UCSD-AML1 (cell line): ENCODE measurements around the gene HSP90AA1.
"Not testable (repeated sequence)": the region's sequence is repeated elsewhere in the genome, so short reads cannot be mapped to it uniquely, and the experiment has no call there.

Source experiments
- DNase-seq: peaks from one replicate; lab custom pipeline; 2025; ENCODE audit not compliant: unreplicated experiment; lab: John Stamatoyannopoulos, UW

Gene HSP90AA1

DNA sequence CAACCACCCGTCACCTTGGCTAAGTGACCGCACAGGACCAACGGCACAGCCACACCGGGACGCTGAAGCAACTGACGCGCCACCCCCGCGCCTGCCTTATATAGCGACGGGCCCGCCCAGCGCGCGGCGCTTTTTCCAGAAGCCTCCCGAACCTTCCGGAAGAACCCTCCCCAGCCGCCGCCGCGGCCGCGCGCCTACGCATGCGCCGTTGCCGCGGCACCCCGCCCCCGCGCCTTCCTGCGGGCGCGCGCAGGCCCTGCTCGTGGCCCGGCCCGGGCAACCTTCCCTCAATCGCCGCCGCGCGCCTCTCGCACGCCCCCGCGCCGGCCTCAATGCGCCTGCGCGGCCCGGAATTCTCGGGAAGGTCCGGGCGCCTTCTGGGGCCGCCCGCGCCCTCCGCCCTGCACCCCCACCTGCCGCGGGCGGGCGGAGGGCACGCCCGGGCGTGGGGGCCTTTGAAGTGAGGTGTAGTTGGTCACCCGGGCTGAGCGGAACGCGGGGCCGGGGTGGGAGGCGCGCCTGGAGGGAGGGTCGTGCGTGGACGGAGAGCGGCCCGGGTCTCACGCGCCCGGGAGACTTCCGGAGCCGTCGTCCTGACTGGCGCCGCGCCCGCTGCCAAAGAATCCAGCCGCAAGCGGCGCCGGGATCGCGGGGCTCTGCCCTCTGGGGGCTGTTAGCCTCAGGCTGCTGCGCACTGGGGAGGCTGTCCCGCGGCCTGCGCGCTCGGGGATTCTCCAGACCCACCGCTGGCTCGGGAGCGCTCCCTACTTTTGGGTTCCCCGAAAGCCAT, at the start of gene HSP90AA1:
TSS of gene HSP90AA1 (minus strand) at position 73 of the 790 bp plus-strand sequence. CDS start 666 bp downstream, outside the sequence.
- peak; percentile 97 for DNase-seq

DNA sequence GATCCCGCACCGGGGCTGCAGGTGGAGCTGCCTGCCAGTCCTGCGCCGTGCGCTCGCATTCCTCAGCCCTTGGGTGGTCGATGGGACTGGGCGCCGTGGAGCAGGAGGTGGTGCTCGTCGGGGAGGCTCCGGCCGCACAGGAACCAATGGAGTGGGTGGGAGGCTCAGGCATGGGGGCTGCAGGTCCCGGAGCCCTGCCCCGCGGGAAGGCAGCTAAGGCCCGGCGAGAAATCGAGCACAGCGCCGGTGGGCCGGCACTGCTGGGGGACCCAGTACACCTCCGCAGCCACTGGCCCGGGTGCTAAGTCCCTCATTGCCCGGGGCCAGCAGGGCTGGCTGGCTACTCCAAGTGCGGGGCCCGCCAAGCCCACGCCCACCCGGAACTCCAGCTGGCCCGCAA, 48.6 kb upstream of the HSP90AA1 start:
- not testable (repeated sequence) for DNase-seq

DNA sequence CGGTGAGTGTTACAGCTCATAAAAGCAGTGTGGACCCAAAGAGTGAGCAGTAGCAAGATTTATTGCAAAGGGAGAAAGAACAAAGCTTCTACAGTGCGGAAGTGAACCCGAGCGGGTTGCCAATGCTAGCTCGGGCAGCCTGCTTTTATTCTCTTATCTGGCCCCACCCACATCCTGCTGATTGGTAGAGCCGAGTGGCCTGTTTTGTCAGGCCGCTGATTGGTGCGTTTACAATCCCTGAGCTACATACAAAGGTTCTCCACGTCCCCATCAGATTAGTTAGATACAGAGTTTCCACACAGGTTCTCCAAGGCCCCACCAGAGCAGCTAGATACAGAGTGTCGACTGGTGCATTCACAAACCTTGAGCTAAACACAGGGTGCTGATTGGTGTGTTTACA, 47.9 kb upstream of the HSP90AA1 start:
- not testable (repeated sequence) for DNase-seq

DNA sequence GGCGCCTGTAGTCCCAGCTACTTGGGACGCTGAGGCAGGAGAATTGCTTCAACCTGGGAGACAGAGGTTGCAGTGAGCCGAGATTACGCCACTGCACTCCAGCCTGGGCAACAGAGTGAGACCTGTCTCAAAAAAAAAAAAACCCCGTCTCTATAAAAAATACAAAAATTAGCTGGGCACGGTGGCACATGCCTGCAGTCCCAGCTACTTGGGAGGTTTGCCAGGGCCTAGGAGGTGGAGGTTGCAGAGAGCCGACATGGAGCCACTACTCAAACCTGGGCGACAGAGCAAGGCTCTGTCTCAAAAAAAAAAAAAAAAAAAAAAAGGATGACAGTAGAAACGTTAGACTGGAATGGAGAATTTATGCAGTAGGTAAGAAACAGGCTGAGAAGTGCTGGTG, 47.2 kb upstream of the HSP90AA1 start:
- not testable (repeated sequence) for DNase-seq

DNA sequence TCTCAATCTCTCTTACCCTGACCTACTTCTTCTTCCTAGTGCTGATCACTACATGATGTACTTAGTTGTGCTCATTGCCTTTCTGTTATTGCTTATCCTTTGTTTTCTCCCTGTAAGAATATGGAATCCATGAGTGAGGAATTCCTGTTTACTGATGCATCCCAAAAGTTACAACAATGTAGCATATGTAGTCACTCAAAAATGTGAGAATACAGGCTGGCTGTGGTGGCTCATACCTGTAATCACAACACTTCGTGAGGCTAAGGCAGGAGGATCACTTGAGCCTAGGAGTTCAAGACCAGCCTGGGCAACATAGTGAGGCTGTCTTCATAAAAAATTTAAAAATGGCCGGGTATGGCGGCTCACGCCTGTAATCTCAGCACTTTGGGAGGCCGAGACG, 44.9 kb upstream of the HSP90AA1 start:
- DNase-seq = no peak

DNA sequence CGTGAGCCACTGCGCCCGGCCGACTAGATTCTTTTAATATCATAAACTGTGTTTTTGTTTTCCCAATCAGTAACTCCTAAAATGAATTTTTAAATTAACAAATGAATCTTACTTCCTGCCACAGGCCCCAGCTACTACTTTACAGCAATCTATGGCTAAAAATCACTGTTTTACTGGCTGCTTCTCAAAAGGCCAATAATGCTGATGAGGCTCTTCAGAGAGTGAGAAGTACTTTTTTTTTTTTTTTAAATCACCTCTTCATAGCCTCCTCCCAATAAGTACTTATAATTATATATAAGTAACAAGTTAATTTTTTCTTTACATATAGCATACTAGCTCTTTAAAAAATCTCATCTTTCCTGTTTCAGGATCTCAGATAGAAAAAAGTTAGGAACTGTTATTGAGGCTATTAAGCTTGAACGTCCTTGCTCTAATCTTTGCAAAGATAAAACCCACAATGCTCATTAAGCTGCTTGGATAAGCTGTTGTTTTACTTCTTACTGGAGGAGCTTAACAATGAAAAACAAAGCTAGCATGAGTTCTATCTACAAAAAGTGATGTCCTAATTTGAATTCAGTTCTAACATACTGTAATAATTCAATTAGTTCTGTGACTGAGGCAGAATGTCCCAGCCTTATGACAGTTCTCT, 40.1 kb upstream of the HSP90AA1 start:
- DNase-seq = no peak

DNA sequence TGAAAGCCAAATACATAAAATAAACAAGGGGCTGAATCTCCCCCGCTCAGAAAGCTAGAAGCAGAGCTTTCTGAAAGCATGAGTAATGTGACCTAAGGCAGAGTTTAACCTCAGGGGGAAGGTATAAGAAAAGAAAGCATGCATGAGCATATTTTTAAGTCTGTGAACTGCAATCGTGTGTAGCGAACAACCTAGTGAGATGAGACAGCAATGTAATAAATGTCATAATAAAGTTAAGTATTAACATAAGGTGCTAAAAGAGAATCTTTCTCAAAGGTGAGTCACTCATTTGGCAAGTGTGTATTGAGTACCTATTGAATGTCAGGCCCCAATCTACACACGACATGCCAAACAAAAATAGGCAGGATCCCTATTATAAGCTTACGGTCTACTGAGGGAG, 38.7 kb upstream of the HSP90AA1 start:
- DNase-seq = no peak

DNA sequence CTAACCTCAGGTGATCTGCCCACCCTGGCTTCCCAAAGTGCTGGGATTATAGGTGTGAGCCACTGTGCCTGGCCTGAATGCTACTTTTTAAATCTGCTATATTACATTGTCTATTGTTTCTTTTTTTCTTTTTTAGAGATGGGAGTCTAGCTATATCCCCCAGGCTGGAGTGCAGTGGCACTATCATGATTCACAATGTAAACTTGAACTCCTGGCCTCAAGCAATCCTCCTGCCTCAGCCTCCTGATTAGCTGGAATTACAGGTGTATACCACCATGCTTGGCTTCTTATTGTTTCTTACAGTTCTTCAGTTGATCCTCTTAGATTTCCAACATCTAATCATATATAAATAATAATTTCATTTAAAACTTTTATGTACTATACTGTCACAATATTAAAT, 37.6 kb upstream of the HSP90AA1 start:
- DNase-seq = no peak

DNA sequence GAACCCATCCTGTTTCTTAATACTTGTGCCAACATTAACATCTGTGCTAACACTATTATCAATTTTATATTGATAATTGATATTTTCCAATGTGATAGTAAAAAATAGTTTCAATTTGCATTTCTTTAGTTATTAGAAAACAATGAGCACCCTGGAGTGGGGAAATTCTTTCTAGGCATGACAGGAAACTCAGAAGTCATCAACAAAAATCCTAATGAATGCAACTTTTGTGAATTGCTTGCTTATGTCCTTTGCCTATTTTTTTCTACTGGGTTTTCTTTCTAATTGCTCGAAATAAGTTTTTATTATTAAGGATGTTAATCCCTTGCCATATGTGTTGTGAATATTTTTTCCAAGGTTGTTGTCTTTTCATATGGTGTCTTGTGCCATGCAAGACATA, 34.7 kb upstream of the HSP90AA1 start:
- DNase-seq = no peak

DNA sequence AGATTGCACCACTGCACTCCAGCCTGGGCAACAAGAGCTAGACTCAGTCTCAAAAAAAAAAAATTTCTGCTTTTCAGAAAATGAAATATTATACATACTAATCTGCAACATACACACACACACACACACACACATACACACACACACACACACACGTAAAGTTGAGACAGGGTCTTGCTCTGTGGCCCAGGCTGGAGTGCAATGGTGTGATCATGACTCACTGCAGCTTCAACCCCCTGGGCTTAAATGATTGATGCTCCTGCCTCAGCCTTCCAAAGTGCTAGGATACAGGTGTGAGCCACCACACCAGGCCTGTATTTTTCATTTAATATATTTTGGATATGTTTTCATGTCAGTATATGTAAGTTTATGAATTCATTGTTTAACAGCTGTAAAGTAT, 34.0 kb upstream of the HSP90AA1 start:
- DNase-seq = no peak

DNA sequence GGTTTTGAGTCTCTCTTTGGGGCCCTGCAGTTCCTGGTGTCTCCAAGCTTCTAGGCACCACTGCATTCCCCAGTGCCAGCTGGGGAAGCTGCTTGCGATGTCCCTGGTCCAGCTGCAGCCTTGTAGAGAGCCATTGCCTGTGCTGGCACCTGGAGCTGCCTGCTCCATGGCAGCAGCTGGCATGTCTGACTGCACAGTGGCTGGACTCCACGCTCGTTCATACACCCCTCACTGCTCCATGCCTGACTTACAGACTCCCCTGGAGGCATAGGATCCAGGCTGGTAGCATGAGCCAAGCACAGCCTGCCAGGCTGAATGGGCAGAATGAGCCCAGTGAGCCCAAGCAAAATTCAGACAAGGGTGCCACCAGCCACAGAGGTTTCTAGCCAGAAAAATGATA, 31.0 kb upstream of the HSP90AA1 start:
- DNase-seq = no peak

DNA sequence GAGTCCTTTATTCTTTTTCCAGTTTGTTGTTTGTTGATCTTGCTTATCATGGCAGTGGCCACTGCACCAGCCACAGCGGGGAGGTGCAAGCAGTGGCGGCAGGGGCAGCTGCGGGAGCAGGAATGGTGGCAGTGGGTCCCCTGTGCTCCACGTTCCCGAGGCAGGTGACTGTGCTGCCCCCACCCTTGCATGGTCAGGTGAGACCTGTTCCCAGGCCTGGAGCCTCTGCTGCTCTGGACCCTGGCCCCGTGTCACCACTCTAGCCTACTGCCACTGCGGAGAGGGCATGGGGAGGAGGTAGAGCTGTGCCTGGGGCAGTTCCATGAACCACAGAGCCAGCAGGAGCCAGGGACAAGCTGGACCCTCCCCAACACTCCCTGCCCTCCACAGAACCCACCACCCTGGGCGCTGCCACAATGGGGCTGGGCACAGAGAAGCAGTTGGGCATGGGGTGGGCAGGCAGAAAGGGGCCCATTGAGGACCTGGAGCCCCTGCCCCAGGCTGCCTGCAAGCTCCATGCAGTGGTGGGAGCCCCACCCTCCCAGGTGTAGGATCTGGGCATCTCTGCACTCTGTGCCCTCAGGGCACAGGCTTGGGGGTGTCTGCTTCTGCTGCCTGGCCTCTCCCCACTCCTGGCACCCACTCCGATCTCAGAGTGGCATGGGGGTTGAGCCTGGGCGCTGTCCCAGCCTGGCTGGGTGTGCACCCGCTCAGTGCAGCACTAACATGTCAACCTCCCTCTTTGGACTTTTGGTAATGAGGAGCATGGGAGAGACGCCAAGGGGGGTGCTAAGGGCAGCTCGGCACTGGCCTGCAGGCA, 29.7 kb upstream of the HSP90AA1 start:
- no peak for DNase-seq

DNA sequence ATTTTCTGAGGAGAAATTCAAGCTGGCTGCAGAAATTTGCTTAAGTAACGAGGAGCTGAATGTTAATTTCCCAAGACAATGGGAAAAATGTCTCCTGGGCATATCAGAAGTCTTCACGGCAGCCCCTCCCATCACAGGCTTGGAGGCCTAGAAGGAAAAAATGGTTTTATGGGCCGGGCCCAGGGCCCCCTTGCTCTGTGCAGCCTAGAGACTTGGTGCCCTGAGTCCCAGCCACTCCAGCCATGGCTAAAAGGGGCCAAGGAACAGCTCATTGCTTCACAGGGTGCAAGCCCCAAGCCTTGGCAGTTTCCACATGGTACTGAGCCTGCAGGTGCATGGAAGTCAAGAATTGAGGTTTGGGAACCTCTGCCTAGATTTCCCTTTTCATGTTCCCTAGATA, 24.3 kb upstream of the HSP90AA1 start:
- no peak for DNase-seq

DNA sequence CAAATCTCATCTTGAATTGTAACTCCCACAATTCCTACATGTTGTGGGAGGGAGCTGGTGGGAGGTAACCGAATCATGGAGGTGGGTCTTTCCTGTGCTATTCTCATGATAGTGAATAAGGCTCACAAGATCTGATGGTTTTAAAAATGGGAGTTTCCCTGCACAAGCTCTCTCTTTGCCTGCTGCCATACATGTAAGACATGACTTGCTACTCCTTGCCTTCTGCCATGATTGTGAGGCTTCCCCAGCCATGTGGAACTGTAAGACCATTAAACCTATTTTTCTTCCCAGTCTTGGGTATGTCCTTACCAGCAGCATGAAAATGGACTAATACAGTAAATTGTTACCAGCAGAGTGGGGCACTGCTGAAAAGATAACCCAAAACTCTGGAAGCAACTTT, 22.5 kb upstream of the HSP90AA1 start:
- not testable (repeated sequence) for DNase-seq

DNA sequence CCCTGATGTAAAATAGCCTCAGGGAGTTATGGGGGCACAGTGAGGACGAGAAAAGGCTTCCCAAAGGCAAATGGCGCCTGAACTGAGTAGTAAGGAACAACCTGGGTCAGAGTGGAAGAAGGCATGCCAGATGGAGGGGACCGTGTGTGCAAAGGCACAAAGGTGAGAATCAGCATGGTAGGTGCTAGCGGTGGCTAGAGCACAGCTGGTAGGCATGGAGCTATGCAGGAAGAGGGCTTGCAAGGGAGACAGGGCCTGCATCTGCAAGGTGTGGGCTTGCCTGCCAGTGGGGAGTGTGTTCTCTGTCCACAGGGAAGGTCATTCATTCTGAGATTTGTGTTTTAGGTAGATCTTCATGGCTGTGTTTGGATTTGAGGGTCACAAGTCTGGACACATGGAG, 18.5 kb upstream of the HSP90AA1 start:
- DNase-seq = no peak

DNA sequence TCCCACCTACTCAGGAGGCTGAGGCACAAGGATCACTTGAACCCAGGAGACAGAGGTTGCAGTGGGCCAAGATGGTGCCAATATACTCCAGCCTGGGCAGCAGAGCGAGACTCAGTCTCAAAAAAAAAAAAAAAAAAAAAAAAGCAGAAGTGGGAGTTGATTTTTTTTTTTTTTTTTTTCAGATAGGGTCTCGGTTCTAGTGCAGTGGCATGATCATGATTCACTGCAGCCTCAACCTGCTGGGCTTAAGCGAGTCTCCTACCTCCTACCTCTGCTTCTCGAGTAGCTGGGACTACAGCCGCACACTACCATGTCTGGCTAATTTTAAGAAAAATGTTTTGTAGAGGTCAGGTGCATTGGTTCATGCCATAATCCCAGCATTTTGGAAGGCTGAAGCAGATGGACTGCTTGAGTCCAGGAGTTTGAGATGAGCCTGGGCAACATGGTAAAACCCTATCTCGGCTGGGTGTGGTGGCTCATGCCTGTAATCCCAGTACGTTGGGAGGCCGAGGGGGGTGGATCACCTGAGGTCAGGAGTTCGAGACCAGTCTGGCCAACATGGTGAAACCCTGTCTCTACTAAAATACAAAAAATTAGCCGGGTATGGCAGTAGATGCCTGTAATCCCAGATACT, 16.3 kb upstream of the HSP90AA1 start:
- no peak for DNase-seq

DNA sequence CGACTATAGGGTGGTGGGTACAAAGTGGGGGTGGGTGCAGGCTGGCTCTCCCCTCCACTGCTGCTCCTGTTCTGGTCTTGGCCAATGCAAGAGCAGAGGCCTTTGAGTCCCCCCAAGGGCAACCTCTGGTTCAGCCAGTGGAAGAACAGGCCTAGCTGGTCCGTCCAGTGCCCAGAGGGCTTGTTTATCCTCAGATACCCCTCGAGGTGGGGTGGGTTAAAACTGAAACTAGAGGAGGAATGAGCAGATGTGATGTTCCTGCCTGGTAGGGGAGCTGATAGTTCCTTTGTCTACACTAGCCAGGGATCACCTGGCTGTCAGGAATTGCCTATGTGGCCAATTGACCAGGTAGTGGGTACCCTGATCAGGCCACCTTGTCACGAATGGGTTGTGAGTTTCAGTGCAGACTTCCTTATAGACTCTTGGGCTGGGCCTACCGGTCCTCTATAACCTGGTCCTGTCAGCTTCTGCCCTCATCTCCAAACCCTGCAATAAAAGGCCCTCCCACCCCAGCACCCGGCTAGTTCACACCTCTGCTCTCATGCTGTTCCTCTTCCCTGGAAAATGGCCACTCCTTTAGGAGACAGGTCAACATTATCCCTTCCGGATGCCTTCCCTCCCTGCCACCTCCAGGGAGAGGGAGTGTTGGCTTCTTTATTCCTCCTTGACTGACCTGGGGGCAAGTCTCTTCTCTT, 10.7 kb upstream of the HSP90AA1 start:
- DNase-seq = no peak

DNA sequence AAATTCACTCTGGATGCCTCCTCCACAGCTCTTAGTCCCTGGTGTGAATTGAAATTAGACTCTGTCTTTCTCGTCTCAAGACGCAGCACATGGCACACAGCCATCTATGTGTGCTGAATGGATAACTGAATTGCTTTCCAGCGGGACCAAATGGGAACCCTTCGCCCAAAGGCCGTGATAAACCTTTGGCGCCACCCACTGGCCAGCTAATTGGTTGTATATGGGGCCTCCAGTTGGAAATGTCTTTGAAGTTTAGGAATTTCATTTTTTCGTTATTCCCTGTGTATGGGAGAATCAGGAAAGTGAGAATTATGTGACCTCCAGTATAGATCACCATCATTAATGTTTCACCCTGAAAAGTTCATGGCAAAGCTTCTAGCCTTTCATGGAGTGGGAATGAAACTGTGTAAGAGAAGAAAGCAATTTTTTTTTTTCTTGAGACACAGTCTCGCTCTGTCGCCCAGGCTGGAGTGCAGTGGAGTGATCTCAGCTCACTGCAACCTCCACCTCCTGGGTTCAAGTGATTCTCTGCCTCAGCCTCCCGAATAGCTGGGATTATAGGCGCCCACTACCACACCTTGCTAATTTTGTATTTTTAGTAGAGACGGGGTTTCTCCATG, 9.8 kb upstream of the HSP90AA1 start:
- peak; percentile 76 for DNase-seq

DNA sequence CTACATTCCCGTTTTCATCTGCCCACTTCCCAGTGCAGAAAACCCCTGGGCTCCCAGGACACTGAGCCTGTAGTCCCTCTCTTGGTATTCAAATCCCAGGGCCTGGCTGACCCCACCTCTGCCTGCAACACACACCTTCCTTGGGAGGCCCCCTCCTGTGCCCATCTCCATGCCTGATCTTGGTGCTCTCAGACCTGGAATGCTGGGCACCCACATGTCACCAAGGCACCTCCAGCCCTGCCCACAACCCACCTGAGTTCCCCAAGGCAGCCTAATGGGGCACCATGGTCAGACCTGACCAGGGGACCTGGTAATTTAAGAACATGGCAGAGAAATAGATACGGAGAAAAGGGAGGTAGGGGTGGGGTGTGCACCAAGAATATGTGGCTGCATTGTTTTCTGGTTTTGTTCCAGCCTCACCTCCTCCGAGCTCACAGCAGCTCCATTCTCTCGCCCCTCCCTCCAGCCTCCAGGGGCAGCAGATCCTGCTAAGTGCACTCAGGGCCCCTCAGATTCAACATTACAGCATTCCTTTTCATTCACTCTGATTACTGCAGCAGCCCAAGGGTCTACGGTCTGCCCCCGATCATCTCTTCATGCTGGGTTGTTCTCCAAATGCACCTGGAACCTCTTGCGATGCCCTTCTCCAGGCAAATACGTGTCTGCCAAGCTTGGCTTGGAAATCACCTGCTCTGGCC, 9.2 kb upstream of the HSP90AA1 start:
- no peak for DNase-seq
